Activated CD4-positive, alpha-beta T cell treated with anti-CD3 and anti-CD28 coated beads, Interleukin-2, amount 50 U/mL, for 48 hours (primary cell): ENCODE data around the gene POU6F2.
"Not testable (repeated sequence)": the region's sequence is repeated elsewhere in the genome, so short reads cannot be mapped to it uniquely, and the experiment has no call there.

ENCODE experiments used
- DNase-seq, 2 experiments: peaks; one replicate each; pipeline ENCODE4 v3.0.0-alpha.2; 2020

Gene POU6F2

GRCh38 chr7:39002755-39003154, 25.0 kb downstream of the POU6F2 start:
- no peak for DNase-seq

- DNase-seq: no peak
These were observed 27.3 kb downstream of the POU6F2 start for GRCh38 chr7:39005036-39005435.

GRCh38 chr7:39005461-39005860, 27.8 kb downstream of the POU6F2 start:
- DNase-seq: no peak

GRCh38 chr7:39013049-39013939, 35.6 kb downstream of the POU6F2 start:
- DNase-seq: not testable (repeated sequence)

- no peak for DNase-seq
These were observed 38.9 kb downstream of the POU6F2 start for GRCh38 chr7:39016609-39017008.

GRCh38 chr7:39017369-39017915, 39.7 kb downstream of the POU6F2 start:
- DNase-seq: no peak

GRCh38 chr7:39022796-39023195, 45.1 kb downstream of the POU6F2 start:
- DNase-seq: no peak

- DNase-seq: no peak
These were observed 49.8 kb downstream of the POU6F2 start for GRCh38 chr7:39027491-39027890.

- DNase-seq: no peak
These were observed 56.3 kb downstream of the POU6F2 start for GRCh38 chr7:39033885-39034624.

- DNase-seq: no peak
These were observed 57.4 kb downstream of the POU6F2 start for GRCh38 chr7:39035156-39035555.

GRCh38 chr7:39035903-39036302, 58.2 kb downstream of the POU6F2 start:
- DNase-seq: no peak

- DNase-seq: no peak
These were observed 65.0 kb downstream of the POU6F2 start for GRCh38 chr7:39042670-39043069.

- DNase-seq: no peak
These were observed 65.8 kb downstream of the POU6F2 start for GRCh38 chr7:39043531-39043930.

GRCh38 chr7:39044489-39044888, 66.8 kb downstream of the POU6F2 start:
- no peak for DNase-seq

- DNase-seq: no peak
These were observed 67.5 kb downstream of the POU6F2 start for GRCh38 chr7:39045231-39045630.

GRCh38 chr7:39051279-39051678, 73.6 kb downstream of the POU6F2 start:
- DNase-seq: no peak

GRCh38 chr7:39051707-39052106, 74.0 kb downstream of the POU6F2 start:
- no peak for DNase-seq

GRCh38 chr7:39054731-39055130, 77.0 kb downstream of the POU6F2 start:
- DNase-seq: no peak

- DNase-seq: no peak
These were observed 78.4 kb downstream of the POU6F2 start for GRCh38 chr7:39056153-39056552.

- DNase-seq: no peak
These were observed 85.1 kb downstream of the POU6F2 start for GRCh38 chr7:39062811-39063210.

GRCh38 chr7:39069031-39069430, 91.3 kb downstream of the POU6F2 start:
- DNase-seq: no peak

- DNase-seq: no peak
These were observed 92.5 kb downstream of the POU6F2 start for GRCh38 chr7:39069896-39070881.

GRCh38 chr7:39071116-39071515, 93.4 kb downstream of the POU6F2 start:
- no peak for DNase-seq
